ENCODE results near the gene SCLT1.

DNA sequence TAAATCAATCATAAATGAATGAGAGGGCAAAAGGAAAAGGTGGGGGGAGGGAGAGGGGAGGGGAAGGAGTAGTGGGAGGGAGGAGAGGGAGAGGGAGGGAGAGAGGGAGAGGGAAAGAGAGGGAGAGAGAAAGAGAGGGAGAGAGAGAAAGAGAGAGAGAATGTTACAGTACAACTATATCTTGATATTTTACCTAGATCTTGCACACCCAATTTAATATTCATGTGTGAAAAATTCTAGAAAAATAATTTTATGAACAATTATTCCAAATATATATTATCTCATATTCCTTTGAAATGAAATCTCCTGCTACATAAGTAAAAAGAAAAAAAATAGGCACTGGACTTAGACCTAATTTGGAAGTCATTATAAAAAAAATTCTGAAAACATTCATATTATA, 120.0 kb downstream of the SCLT1 start:
- TF ChIP-seq POLR2AphosphoS5 (IDR thresholded peaks at IDR 0.05), result no peak
- TF ChIP-seq, protein P1, sequence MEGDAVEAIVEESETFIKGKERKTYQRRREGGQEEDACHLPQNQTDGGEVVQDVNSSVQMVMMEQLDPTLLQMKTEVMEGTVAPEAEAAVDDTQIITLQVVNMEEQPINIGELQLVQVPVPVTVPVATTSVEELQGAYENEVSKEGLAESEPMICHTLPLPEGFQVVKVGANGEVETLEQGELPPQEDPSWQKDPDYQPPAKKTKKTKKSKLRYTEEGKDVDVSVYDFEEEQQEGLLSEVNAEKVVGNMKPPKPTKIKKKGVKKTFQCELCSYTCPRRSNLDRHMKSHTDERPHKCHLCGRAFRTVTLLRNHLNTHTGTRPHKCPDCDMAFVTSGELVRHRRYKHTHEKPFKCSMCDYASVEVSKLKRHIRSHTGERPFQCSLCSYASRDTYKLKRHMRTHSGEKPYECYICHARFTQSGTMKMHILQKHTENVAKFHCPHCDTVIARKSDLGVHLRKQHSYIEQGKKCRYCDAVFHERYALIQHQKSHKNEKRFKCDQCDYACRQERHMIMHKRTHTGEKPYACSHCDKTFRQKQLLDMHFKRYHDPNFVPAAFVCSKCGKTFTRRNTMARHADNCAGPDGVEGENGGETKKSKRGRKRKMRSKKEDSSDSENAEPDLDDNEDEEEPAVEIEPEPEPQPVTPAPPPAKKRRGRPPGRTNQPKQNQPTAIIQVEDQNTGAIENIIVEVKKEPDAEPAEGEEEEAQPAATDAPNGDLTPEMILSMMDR (IDR thresholded peaks at IDR 0.05; ENCODE audit: poor library complexity, severe bottlenecking), result no peak
- TF ChIP-seq EZH2 (IDR thresholded peaks at IDR 0.05; ENCODE audit: borderline replicate concordance, insufficient read depth, low read length, poor library complexity, severe bottlenecking), result no peak
- TF ChIP-seq EP300 (conservative IDR thresholded peaks at IDR 0.05; ENCODE audit: poor library complexity, severe bottlenecking), result no peak
- TF ChIP-seq SMC3 (conservative IDR thresholded peaks at IDR 0.05; ENCODE audit: poor library complexity), result no peak

Measured in neural cell (in vitro differentiated cells).